Activated naive CD8-positive, alpha-beta T cell (primary cell): Measurements from ENCODE around the gene MCRIP2.
A peak's percentile ranks its signal among the peaks of the same experiment; 100 is the strongest.
"Not testable (repeated sequence)": the region's sequence is repeated elsewhere in the genome, so short reads cannot be mapped to it uniquely, and the experiment has no call there.

Experiments
- H3K27ac Mint-ChIP-seq: one replicate; pipeline ENCODE4 v1.8.0; 2021; ENCODE audit warnings: mixed read lengths
- H3K27me3 Mint-ChIP-seq: one replicate; pipeline ENCODE4 v1.8.0; 2021; ENCODE audit warnings: mixed read lengths
- H3K36me3 Mint-ChIP-seq: one replicate; pipeline ENCODE4 v1.8.0; 2021; ENCODE audit warnings: mixed read lengths
- H3K4me1 Mint-ChIP-seq: one replicate; pipeline ENCODE4 v1.8.0; 2021; ENCODE audit warnings: low read depth, mixed read lengths
- H3K4me3 Mint-ChIP-seq: one replicate; pipeline ENCODE4 v1.8.0; 2021; ENCODE audit warnings: mild to moderate bottlenecking, mixed read lengths
- H3K9me3 Mint-ChIP-seq: one replicate; pipeline ENCODE4 v1.8.0; 2021; ENCODE audit warnings: low read depth, mixed read lengths

Gene MCRIP2

DNA sequence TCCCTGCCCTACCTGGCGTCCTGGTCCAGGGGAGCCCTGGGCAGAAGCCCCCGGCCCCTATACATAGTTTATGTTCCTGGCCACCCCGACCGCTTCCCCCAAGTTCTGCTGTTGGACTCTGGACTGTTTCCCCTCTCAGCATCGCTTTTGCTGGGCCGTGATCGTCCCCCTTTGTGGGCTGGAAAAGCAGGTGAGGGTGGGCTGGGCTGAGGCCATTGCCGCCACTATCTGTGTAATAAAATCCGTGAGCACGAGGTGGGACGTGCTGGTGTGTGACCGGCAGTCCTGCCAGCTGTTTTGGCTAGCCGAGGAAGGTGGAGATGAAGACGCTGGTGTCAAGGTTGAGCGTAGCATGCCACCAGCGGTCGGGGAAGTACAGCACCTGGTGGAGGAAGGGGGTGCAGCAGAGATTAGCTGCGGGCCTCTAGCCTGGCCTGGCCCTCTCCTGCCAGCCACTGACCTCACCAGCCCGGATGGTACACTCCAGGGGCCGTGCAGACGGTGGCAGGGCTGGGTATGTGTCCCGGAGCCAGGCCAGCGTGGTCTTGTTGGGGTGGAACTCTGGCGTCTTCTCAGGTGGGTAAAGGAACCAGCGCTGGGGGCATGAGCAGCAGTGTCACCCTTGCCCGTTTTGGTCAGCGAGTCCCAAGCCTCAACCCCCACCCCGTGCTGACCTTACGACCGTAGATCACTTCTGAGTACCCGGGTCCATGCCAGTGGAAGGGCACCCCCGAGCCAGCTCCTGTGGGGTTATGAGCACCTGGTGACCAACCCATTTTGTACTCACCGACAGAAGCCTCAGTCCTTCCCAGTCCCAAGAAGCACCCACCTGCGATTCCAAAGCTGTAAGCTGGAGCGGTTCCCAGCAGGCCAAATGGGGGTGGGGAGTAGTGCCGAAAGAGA is 41.1 kb downstream of the MCRIP2 start:
- Mint-ChIP-seq H3K9me3 (no peaks in the 10 kb centered on the region), H3K27ac (peak overlapping the region; percentile 72), H3K4me1 (peaks cover 18% of the 10 kb centered on the region)

DNA sequence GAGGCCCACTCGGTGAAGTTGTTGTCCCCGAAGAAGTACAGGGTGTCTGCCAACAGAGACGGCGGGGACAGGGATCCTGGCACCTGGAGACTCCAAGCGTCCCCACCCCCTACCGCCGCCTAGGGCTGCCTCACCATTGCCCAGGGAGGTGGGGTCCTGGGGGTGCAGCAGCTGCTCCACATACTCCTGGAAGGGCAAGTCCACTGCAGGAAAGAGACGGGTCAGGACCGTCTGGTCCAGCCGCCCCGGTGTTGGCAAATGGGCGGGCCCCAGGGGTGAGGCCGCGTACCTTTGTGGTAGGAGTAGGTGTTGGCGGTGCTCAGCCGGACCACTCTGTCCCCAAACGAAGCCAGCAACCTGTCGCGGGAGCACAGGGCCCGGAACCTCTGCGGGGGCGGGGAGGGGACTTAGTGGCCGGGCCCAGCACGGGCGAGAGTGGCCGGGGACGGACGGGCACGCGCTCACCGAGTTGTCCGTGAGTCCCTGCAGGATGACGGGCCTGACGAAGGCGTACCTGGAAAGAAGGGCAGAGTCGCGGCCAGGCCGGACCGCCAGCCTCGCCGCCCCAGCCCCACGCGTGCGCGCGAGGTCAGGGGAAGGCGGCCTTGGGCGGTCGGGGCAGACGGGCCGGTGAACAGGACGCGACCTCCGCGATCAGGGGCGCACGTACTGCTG is 41.9 kb downstream of the MCRIP2 start:
- peaks cover 2% of the 10 kb centered on the region for H3K36me3 Mint-ChIP-seq
- H3K4me1 Mint-ChIP-seq, result peaks cover 18% of the 10 kb centered on the region
- H3K27ac Mint-ChIP-seq, result no peak overlapping the region
- peak overlapping the region; percentile 86 for H3K4me3 Mint-ChIP-seq
- no peaks in the 10 kb centered on the region for H3K9me3 Mint-ChIP-seq
- H3K27me3 Mint-ChIP-seq, result no peaks in the 10 kb centered on the region

More for the DNA sequence above, 41.1 kb downstream of the MCRIP2 start:
- no peaks in the 10 kb centered on the region for H3K27me3 Mint-ChIP-seq
- H3K4me3 Mint-ChIP-seq, result peak overlapping the region; percentile 86
- H3K36me3 Mint-ChIP-seq, result peaks cover 2% of the 10 kb centered on the region

DNA sequence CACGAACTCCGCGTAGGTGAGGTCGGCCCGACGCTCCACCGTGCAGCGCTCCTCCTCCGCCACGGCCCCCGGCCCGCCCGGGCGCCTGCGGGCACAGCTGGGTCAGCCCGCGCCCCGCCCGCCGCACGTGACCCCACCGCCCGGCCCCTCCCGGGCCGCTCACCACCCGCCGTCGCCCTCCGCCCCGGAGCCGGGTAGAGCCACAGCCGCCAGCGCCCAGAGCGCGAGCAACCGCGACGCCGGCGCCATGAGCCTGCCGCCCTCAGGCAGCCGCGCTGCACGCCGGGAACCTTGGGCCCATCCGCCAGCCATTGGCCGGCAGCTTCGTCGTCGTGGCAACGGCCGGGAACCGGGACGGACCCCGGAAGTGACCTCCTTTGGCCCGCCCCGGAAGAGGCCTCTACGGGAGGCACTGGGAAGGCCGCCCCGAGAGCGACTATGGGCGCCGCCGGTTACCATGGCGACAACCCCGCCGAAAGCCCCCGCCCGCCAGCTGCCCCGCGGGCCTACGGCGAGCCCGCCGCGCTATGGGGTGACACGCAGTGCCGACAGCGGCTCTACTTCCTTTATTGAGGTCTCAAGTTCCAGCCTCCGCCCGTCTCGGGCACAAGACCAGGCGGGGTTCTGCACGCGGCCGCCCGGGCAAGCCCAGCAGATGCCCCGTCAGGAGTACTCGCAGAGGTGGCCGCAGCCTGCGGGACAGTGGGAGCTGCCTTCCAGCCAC is 42.6 kb downstream of the MCRIP2 start, which contains the start of gene JMJD8:
Gene JMJD8, minus strand, starts transcription at position 264 of the 724 bp plus-strand sequence. Its CDS starts 15 bp downstream, at position 249.
- Mint-ChIP-seq H3K27me3 (no peaks in the 10 kb centered on the region), H3K4me1 (peaks cover 19% of the 10 kb centered on the region), H3K9me3 (no peaks in the 10 kb centered on the region), H3K4me3 (peak within 1 kb of the TSS; percentile 86), H3K36me3 (peaks cover 2% of the 10 kb centered on the region), H3K27ac (peak within 1 kb of the TSS; percentile 22)

DNA sequence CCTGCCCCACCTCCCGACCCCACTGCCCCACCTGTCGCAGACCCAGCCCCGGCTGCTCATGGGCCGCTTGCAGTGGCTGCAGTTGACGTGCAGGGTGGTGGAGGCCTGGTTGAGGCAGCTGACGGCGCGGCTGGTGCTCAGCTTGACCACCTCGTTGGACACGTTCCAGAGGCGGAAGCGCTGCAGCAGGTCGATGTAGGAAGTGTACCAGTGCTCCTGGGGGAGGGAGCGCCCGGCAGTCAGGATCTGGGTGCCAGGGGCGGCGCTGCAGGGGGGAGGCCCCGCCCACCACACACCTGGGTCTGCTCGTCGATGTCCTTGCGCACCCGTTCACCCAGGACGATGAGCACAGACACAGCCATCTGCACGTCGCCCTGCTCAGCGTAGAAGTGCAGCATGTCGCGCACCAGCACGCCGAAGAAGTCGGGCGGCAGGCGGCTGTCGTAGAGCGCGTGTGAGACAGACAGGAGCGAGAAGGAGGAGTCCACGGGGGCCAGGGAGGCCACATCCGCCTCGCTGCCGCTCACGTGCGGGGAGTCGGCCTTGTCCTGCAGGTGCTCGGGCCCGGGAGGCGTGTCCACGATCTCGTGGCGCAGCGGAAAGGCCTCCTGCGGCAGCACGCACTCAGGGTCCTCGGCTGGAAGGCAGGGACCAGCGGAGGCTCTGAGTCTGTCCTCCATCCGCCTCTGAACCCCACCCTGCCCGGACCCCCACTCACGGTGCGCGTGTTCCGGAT is 43.5 kb downstream of the MCRIP2 start:
- H3K27ac Mint-ChIP-seq, result no peak overlapping the region
- H3K27me3 Mint-ChIP-seq, result no peaks in the 10 kb centered on the region
- peaks cover 23% of the 10 kb centered on the region for H3K4me1 Mint-ChIP-seq
- peaks cover 2% of the 10 kb centered on the region for H3K36me3 Mint-ChIP-seq
- H3K4me3 Mint-ChIP-seq, result peak overlapping the region; percentile 35
- no peaks in the 10 kb centered on the region for H3K9me3 Mint-ChIP-seq

DNA sequence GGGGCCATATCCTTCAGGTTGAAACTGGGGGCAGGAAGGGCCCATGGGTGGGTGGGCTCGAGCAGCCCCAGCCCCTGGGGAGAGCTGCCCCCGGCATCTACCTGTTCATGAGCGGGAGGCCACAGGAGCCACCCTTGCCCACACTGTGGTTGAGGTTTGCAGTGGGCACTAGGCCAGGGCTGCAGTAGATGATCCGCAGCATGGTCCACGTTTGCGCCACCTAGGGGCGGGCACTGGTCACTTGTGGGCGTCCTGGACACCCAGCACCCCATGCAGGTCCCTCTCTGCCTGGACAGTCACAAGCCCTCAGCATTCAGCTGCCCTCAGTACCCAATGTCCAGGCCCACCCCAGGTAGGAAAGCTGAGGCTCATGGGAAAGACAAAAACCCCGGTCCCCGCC is 44.3 kb downstream of the MCRIP2 start:
- H3K4me1 Mint-ChIP-seq, result peaks cover 21% of the 10 kb centered on the region
- no peak overlapping the region for H3K27ac Mint-ChIP-seq
- H3K36me3 Mint-ChIP-seq, result peaks cover 2% of the 10 kb centered on the region
- no peaks in the 10 kb centered on the region for H3K9me3 Mint-ChIP-seq
- no peaks in the 10 kb centered on the region for H3K27me3 Mint-ChIP-seq
- peak overlapping the region; percentile 56 for H3K4me3 Mint-ChIP-seq

DNA sequence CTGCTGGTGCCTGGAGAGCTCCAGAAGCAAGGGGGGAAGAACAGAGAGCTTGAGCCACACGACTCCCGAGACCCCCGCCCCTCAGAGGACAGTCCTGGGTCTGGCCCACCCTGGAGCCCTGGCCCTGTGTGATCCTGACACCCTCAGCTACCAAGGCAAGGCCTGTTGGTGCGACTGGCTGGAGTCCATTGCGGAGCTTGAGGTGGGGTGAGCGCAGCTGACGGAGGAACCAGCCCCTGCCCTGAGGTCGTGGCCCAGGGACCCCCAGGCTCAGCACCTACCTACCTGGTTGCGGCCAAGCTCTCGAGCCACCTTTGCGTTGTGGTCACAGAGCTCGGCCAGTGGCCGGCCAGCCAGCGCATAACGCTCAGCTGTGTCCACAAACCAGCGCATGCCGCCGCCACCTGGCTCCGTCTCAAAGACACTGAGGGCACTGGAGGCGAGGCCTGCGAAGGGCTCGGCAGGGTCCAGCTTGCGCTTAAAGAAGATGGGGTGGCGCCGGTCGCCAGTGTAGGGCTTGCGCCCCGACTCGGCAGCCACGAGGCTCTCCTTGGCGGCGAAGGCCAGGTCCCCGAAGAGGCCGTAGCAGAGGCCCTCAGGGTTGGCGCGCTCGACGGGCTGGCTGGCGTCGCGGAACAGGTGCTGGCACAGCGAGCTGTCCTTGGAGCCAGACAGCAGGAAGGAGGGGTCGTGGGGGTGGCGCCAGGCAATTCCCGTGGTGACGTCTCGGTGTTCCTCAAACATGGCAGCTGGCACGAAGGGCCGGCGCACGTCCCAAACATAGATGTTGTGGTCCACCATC is 45.0 kb downstream of the MCRIP2 start:
- no peak overlapping the region for H3K4me3 Mint-ChIP-seq
- no peak overlapping the region for H3K27ac Mint-ChIP-seq
- H3K4me1 Mint-ChIP-seq, result peaks cover 17% of the 10 kb centered on the region

DNA sequence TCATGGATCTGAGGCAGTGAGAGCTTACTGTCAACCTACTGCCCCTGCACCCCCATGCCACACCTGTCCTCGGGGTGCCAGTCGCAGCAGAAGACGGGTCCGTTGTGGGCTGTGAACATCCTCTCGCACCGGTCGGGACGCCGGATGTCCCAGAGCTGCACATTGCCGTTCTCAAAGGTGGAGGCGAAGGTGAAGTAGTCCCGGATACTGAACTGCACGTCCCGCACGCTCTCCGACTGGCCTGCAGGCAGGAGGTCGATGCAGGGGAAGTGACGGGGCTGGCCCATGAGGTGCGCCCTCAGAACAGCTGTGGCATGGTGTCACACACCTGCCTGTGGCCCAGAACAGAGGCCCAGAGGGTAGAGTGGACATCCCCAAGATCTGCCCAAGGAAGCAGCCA is 45.9 kb downstream of the MCRIP2 start:
- Mint-ChIP-seq H3K4me1 (peaks cover 14% of the 10 kb centered on the region), H3K4me3 (peak overlapping the region; percentile 32), H3K9me3 (no peaks in the 10 kb centered on the region), H3K36me3 (peaks cover 1% of the 10 kb centered on the region), H3K27me3 (no peaks in the 10 kb centered on the region), H3K27ac (no peak overlapping the region)

More for the DNA sequence above, 45.0 kb downstream of the MCRIP2 start:
- Mint-ChIP-seq H3K36me3 (peaks cover 2% of the 10 kb centered on the region), H3K9me3 (no peaks in the 10 kb centered on the region), H3K27me3 (no peaks in the 10 kb centered on the region)

DNA sequence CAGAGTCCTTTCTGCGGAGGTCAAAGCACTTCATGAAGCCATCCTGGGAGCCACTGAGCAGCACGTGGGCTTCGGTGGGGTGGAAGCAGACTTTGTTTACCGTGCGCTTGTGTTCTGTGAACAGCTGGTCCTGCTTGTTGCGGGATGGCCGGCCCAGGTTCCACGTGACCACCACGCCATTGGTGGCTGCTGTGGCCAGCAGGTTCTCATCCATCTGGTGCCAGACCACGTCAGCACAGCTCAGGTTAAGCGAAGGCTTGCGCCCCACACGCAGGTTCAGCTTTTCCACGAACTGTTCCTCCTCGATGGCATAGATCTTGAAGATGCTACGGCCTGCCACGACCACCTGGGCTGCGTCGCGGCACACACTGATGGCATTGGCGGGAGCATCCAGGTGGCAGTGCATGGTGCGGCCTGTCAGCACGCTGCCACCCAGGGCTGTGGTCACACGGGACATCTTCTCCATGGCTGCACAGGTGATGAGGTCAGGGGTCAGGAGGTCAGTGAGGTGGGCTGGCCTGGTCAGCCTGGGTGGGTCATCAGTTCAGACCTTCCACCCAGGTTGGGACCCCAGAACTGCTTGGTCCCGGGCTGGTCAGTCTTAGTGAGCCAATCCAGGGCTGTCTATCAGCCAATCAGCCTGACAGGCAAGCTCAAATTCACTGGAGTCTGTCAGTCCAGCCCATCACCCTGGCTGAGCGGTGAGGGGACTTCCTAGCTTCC is 47.7 kb downstream of the MCRIP2 start:
- no peaks in the 10 kb centered on the region for H3K9me3 Mint-ChIP-seq
- H3K27ac Mint-ChIP-seq, result peak overlapping the region; percentile 86
- H3K4me3 Mint-ChIP-seq, result peak overlapping the region; percentile 90
- peaks cover 13% of the 10 kb centered on the region for H3K4me1 Mint-ChIP-seq
- no peaks in the 10 kb centered on the region for H3K36me3 Mint-ChIP-seq
- no peaks in the 10 kb centered on the region for H3K27me3 Mint-ChIP-seq

DNA sequence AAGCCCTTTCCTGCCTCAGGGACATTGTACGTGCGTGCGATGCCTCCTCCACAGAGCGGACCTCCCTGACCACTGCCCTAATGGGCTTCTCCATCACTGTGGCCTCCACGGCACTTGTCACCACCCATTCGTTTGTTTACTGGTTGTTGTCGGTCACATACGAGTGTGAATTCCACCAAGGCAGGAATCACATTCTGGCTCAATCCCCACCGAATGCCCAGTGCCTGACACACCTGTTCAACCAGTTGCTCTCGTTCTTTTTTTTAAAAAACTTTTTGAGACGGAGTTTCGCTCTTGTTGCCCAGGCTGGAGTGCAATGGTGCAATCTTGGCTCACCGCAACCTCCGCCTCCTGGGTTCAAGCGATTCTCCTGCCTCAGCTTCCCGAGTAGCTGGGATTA is 49.6 kb downstream of the MCRIP2 start:
- peaks cover 21% of the 10 kb centered on the region for H3K4me1 Mint-ChIP-seq
- H3K4me3 Mint-ChIP-seq, result peak overlapping the region; percentile 90
- not testable (repeated sequence) for H3K9me3 Mint-ChIP-seq, H3K36me3 Mint-ChIP-seq, H3K27me3 Mint-ChIP-seq
- H3K27ac Mint-ChIP-seq, result peak overlapping the region; percentile 46

DNA sequence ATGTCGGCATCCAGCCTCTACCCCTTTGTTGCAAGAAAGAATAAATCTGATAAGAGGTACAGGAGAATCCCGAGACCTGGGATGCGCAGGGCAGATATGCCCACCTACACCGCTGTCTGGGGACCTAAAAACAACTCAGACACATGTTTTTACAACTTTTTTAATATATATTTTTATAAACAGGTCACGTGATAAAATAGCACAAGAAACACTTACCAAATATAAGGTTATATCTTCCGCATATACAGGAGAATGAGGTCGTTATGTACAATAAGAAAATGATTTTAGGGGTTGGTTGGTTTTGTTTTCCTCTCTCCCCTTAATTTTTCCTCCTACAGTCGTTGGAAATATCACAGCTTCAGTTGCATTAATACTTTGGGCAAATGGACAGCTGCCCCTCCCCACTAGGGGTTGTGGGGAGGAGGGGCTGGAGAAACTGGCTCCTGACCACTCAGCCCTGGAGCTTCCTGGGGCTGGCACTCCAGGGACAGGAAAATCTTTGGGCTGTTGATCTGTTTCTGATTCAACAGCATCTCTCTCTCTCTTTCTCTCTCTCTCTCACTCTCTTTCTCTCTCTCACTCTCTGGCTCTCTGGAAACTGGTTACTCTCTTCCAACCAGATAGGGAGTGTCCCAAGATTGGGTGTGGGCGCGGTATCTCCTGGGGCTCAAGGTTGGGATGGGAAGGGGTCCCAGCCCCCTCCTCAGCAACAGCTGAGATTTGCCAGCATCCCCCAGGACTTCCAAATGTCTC is 50.9 kb downstream of the MCRIP2 start:
- H3K4me3 Mint-ChIP-seq, result peak overlapping the region; percentile 1
- H3K9me3 Mint-ChIP-seq, result no peaks in the 10 kb centered on the region
- peaks cover 21% of the 10 kb centered on the region for H3K4me1 Mint-ChIP-seq
- H3K27ac Mint-ChIP-seq, result no peak overlapping the region
- H3K27me3 Mint-ChIP-seq, result no peaks in the 10 kb centered on the region
- H3K36me3 Mint-ChIP-seq, result no peaks in the 10 kb centered on the region

DNA sequence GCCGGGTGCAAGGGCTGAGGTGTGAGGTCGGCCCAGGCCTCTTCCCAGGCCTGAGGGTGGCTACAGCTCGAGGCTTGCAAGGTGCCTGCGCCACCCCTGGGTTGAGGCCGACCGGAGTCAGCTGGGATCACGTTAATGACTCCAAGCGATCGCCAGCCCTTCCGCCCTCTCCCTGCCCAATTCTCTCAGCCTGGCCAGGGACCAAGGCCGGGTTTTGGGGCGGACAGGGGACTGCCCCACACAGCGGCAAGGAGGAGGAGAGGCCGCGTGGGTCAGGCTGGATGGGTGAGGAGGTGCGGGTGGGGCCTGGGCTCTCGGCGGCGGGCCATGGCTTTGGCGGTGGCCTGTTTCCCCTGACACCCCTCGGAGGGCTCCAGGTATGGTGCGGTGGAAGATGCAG is 51.7 kb downstream of the MCRIP2 start:
- H3K27ac Mint-ChIP-seq, result no peak overlapping the region
- H3K9me3 Mint-ChIP-seq, result no peaks in the 10 kb centered on the region
- peak overlapping the region; percentile 44 for H3K4me3 Mint-ChIP-seq

DNA sequence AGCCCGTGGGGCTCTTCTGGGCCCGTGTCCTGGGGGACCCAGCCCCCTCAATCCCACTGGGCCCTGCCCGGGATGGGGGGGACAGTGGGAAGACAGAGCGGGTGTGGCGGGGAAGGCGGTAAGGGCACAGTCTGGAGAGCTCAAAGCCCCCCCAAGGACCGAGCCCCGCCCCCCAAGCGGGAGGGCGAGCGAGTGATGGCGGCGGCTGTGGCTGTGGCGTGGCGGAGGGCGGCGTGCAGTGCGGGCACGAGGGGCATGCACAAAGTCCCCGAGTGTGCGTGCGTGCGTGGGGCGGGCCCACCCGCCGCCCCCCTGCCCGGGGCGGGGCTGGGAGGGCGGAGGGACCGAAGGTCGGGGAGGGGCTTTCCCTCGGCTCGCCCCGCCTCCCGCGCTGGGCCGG is 52.1 kb downstream of the MCRIP2 start:
- H3K9me3 Mint-ChIP-seq, result no peaks in the 10 kb centered on the region
- no peaks in the 10 kb centered on the region for H3K36me3 Mint-ChIP-seq
- peak overlapping the region; percentile 44 for H3K4me3 Mint-ChIP-seq
- no peak overlapping the region for H3K27ac Mint-ChIP-seq
- no peaks in the 10 kb centered on the region for H3K27me3 Mint-ChIP-seq
- H3K4me1 Mint-ChIP-seq, result peaks cover 18% of the 10 kb centered on the region

More for the DNA sequence above, 51.7 kb downstream of the MCRIP2 start:
- no peaks in the 10 kb centered on the region for H3K36me3 Mint-ChIP-seq
- H3K4me1 Mint-ChIP-seq, result peaks cover 18% of the 10 kb centered on the region
- no peaks in the 10 kb centered on the region for H3K27me3 Mint-ChIP-seq
